HepG2 (cell line): Measurements from ENCODE around the gene PROC.

Source experiments
- ATF3 ChIP-seq: sonication (generic); formaldehyde crosslinking; IDR thresholded peaks from 2 replicates; pipeline ENCODE4 v1.4.0; 2020; ENCODE audit warnings: missing genetic modification reagents
- CTCF ChIP-seq: sonication (generic); formaldehyde crosslinking; IDR thresholded peaks from 2 replicates; pipeline ENCODE4 v1.5.0; 2020; ENCODE audit warnings: mild to moderate bottlenecking, missing genetic modification reagents, moderate library complexity
- GABPB1 ChIP-seq: IDR thresholded peaks from 2 replicates; pipeline ENCODE4 v1.6.1; 2016; ENCODE audit warnings: mild to moderate bottlenecking, missing genetic modification reagents, moderate library complexity, missing compliant biosample characterization
- GATA4 ChIP-seq: sonication (generic); IDR thresholded peaks from 2 replicates; pipeline ENCODE4 v1.6.1; 2016; ENCODE audit warnings: antibody characterized with exemption, low read depth, borderline replicate concordance
- HDAC6 ChIP-seq: fragments of 200-600 bp; sonication (generic); IDR thresholded peaks from 2 replicates; pipeline ENCODE4 v1.7.0; 2017; ENCODE audit warnings: mild to moderate bottlenecking, antibody characterized with exemption, low read length, low read depth
- HMGA1 ChIP-seq: sonication (generic); formaldehyde crosslinking; conservative IDR thresholded peaks from 2 replicates; pipeline ENCODE4 v1.4.0; 2020; ENCODE audit warnings: missing genetic modification reagents
- HOXA7 ChIP-seq: sonication (generic); formaldehyde crosslinking; IDR thresholded peaks from 2 replicates; pipeline ENCODE4 v1.8.1; 2022; ENCODE audit warnings: mild to moderate bottlenecking, missing genetic modification reagents, moderate library complexity
- JUND ChIP-seq: sonication (generic); formaldehyde crosslinking; IDR thresholded peaks from 2 replicates; pipeline ENCODE4 v1.8.0; 2022; ENCODE audit warnings: mild to moderate bottlenecking, missing genetic modification reagents
- KDM4B ChIP-seq: sonication (generic); formaldehyde crosslinking; IDR thresholded peaks from 2 replicates; pipeline ENCODE4 v1.4.0; 2020; ENCODE audit warnings: missing genetic modification reagents
- MED1 ChIP-seq: sonication (generic); formaldehyde crosslinking; IDR thresholded peaks from 2 replicates; pipeline ENCODE4 v1.4.0; 2020; ENCODE audit warnings: missing genetic modification reagents
- POLR2AphosphoS5 ChIP-seq: IDR thresholded peaks from 2 replicates; pipeline ENCODE4 v1.6.1; 2012; ENCODE audit warnings: low read depth, low read length
- SRY ChIP-seq: sonication (generic); formaldehyde crosslinking; IDR thresholded peaks from 2 replicates; pipeline ENCODE4 v1.8.0; 2022; ENCODE audit warnings: mild to moderate bottlenecking, missing genetic modification reagents
- ZBED4 ChIP-seq: sonication (generic); formaldehyde crosslinking; IDR thresholded peaks from 2 replicates; pipeline ENCODE4 v1.4.0; 2020; ENCODE audit warnings: missing genetic modification reagents, borderline replicate concordance

DNA sequence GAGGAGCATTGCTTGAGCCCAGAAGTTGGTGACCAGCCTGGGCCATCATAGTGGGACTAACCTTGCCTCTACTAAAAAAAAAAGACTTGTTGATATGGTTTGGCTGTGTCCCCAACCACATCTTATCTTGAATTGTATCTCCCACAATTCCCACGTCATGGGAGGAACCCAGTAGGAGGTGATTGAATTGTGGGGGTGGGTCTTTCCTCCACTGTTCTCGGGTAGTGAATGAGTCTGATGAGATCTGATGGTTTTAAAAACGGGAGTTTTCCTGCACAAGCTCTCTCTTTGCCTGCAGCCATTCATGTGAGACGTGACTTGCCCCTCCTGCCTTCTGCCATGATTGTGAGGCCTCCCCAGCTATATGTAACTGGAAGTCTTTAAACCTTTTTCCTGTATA lies 47.0 kb downstream of the PROC start:
- no peak for TF ChIP-seq HOXA7 (CRISPR knock-in tag)
- no peak for TF ChIP-seq GABPB1 (CRISPR knock-in tag)
- no peak for TF ChIP-seq POLR2AphosphoS5
- no peak for TF ChIP-seq HMGA1 (CRISPR knock-in tag)
- no peak for TF ChIP-seq SRY
- TF ChIP-seq HDAC6: no peak
- no peak for TF ChIP-seq ATF3 (CRISPR knock-in tag)
- no peak for TF ChIP-seq ZBED4 (CRISPR knock-in tag)
- TF ChIP-seq JUND (CRISPR knock-in tag): no peak
- TF ChIP-seq MED1 (CRISPR knock-in tag): no peak
- no peak for TF ChIP-seq CTCF
- no peak for TF ChIP-seq GATA4
- TF ChIP-seq KDM4B (CRISPR knock-in tag): no peak
